Stimulated activated CD8-positive, alpha-beta memory T cell treated with anti-CD3 and anti-CD28 coated beads, Interleukin-15, amount 100 ng/mL, for 1 hour (primary cell): Measurements from ENCODE around the gene IBA57.

Source experiments
- DNase-seq: peaks from one replicate; pipeline ENCODE4 v3.0.0-alpha.2; 2020; ENCODE audit warnings: low read depth

IBA57 gene

DNA sequence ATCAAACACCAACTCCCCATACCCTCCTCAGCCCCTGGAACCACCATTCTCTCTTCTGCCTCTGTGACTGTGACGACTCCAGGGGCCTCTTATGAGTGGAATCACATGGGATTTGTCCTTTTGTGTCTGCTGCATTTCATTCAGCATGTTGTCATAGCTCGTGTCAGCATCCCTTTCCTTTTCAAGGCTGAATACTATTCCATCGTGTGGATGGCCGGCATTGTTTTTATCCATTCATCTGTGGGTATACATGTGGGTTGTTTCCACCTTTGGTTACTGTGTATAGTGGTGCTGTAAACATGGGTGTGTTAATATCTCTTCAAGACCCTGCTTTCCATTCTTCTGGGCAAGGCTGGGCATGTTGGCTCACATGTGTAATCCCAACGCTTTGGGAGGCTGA, 25.2 kb downstream of the IBA57 start:
- no peak for DNase-seq

DNA sequence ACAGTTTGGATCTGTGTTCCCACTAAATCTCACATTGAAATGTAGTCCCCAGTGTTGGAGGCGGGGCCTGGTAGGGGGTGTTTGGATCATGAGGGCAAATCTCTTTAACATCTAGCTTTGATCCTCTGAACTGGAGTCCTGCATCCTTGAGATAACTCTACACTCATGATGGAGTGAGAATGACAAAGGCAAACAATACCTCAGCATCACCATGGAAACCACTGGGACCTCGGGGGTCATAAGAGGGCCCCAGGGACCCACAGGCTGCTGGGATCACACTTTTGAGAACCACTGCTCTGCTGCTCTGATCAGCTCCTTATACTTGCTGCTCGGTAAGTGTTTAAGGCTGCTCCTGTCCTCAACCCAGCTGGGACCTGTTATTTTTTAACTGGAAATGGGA, 28.8 kb downstream of the IBA57 start:
- DNase-seq: no peak

DNA sequence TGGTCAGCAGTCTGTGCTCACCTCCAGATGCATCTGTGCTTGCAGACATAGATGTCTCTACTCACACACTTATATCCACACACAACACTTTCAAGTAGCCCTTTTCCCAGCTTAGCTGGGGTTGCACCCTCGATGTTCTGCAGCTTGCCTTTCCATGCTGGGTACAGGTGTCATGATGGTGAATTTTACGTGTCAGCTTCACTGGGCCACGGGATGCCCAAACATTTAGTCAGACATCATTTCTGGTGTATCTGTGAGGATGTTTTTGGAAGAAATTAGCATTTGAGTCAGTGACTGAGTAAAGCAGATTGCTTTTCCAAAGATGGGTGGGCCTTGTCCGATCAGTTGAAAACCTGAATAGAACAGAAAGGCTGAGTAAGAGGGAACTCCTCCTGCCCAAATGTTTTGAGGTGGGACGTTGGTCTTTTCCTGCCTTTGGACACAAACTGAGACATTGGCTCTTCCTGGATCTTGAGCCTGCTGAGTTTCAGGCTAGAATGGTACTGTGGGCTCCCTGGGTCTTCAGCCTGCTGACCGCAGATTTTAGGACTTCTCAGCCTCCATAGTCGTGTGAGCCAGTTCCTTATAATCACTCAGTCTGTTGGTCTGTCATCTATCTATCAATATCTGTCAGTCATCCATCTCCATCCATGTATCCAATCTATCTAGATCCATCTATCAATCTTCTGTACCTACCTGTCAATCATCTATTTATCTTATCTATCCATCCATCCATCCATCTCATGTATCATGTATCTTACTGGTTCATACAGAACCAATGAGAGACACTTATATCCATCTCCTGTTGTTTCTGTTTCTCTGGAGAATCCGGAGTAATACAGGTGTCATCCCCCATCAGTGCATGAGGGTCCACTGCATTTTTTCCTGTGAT, 29.6 kb downstream of the IBA57 start:
- DNase-seq: no peak

DNA sequence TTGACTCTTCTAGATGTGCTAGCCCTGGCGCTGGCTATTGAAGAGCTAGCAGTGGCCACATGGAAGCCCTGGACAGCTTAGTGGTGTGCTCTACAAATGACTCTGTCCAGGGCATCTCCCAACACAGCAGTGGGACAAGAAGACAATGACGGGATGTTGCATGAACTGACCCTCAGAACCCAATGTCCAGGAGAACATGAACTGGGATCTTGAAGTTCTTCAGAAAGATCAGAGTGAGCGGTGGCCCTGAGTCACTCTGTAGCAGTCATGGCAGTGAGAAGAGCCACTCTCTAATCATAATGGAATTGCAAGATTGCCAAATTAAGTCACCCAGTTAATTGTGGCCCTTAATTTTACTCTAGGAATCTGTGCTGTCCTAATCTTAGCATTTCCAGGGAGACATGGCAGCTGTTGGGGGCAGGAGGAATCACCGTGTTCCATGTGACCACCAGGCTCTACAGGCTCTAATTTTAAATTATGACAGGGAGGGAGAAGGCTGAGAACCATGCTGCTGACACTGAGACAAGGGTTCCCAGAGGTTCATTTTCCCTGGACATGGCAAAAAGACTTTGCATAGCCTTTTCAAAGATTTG, 32.0 kb downstream of the IBA57 start:
- no peak for DNase-seq

DNA sequence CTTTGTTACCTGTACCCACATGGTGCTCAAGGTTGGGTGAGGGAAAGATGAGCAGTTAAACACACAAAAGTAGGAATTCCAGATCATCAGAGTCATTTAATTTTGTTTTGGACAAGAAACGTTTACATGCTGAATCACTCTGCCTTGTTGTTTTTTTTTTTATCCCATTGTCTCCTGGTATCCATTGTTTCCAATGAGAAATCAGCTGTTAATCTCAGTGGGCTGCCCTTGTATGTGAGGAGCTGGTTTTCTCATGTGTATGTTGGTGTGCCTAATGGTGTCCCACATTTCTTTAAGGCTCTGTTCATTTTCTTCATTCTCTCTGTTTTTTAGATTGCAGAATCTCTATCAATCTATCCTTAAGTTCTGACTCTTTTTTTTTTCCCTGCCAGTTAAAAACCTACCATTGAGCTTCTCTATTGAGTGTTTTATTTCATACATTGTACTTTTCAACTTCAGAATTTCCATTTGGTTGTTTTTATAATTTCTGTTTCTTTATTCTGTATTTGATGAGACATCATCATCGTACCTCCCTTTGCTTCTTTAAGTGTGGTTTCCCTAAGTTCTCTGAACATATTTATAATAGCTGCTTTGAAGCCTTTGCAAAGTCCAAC, 33.5 kb downstream of the IBA57 start:
- no peak for DNase-seq

DNA sequence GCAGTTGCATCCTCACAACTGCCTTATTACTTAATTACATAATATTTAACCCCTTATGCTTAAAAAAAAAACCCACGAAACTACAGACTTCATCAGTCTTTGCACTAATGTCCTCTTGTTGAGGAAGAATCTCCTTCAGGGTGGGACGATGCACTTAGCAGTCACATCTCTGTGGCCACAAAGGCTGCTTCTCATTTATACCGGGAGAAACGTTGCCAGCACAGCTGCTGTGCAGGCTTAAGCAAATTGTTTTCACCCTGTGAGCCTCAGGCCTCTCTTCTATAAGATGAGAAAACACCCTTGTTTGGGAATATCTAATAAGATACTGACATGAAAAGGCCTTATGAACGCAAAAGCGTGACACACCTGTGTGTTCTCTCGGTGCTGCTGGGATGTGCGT, 39.4 kb downstream of the IBA57 start:
- DNase-seq: no peak

DNA sequence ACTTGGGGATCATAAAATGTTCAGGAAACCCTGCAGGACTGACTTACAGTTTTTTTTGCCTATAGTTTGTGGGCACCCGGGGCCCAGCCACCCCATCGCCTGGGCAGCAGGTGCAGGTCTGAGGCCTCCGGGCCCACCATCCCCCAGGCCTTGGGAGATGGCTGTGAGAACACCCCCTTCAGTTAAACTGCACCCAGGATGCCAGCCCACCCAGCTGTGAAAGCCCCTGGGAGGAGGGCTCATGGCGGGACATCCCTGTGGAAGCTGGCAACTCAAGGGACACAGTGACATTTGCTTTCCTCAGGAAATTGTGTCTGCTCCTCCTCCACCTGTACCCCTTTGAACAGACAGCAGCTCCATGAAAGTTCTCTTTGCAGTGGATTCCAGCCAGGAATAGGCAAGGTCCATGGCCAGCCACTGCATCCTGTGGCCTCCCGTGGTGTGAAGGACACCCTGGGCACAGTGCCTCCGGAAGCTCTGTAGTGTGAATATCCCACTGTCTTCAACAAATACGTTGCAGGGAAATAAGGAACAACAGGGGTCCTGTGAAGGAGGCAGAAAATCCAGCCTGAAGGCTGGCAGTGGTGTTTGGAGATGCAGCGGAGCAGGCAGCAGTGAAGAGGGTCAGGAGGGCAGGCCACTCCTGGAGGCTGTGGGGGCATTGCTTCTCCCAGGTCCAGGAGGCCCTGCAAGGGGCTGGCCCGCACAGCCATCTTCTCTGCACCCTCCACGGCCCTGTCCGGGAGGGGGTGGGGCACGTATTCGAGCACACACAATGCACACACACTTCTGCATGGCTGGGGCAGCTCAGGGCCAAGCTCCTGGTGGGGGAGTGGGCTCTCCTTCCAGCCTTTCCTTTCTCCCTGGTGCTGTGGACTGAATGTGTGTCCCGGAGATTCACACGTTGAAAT, 40.2 kb downstream of the IBA57 start:
- no peak for DNase-seq

DNA sequence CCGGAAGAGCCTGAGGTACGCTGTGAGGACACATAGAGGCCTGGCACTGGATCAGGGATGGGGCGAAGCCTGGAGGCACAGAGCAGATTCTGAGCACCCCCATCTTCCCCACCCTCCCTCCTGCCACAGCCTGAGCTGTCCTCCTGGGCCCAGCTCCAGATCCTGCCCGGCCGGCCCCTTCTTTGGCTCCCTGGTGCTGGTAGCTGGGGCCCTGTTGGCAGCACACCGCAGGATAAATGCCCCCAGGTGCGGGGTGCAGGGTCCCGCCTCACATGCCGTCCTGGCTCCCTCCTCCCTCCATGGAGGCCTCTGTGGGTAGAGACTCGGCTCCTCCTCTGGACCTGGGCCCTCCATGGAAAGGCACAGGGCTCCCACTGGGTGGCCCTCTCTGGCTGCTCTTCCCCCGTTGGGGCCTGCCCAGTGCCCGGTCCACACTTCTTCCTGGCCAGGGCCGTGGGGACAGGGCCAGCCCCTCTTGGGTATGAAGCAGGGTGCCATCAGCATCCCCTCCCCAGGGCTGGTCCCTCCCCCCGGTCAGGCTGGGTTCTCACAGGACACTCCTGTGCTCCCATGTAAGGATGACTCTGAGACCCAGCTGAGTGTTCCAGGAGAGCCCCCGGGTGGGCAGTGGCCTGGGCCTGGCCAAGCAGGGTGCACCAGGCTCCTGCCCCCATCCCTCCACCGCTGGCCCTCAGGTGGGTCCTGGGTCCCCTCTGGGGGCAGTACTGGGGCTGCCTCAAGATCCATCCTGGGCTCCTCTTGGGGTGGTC, 41.2 kb downstream of the IBA57 start:
- DNase-seq: no peak

DNA sequence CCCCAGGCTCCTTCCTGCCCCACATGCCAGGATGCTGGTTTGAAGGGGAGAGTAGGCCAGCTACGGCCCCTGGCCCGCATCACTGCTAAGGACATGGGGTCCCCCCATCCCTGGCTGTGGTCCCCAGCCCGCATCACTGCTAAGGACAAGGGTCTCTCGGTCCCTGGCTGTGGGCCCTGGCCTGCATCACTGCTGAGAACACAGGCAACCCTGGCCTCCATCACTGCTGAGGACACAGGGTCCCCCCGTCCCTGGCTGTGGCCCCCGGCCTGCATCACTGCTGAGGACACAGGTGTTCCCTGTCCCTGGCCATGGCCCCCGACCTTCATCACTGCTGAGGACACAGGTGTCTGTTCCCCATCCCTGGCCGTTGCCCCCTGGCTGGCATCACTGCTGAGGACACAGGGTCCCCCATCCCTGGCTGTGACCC, 41.8 kb downstream of the IBA57 start:
- DNase-seq: no peak

DNA sequence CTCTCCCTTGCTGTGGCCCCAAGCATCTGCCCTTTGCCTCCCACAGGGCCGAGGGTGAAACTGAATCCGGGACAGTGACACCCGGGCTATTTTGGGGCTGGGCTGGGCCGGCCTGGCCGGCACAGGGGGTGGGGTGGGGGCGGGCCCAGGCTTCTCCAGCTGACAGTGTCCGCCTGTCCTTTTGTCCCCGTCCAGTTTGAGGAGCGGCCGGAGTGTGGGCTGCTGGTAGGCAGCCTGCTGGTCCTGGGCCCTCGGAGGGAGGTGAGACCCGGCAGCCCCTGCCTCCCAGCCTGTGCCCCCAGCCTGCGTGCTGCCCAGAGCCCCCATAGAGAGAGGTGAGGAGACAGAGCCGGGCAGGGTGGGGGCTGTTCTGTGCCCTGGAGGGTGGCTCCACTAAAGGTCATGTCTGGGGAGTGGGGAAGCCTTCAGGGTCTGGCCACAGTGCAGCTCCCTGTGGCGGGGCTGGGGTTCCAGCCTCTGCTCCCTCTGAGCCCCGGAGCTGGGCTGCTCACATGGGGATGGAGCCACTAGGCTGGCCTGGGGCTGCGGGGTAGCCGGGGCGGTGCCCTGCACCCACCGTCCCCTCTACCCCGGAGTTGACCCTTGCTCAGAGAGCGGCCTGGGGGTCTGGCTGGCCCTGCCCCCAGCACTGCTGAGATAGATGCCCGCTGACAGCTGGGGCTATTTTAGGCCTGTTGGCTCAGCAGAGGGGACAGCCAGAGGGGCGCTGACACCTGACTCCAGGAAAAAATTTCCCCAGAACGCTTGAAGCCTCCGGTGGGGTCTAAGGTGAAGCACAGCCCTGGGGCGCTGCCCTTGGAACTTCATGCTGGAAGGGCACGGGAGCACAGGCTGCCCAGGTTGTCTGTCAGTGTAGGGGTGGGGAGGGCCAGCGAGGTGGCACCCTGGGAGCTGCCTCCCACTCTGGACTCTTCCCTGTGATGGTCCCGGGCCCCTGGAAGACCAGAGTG, 42.5 kb downstream of the IBA57 start, which contains the start of gene OBSCN:
Gene OBSCN (plus strand): TSS at position 194 of the 971 bp plus-strand sequence. CDS start 3,740 bp downstream, outside the sequence.
- no peak for DNase-seq

DNA sequence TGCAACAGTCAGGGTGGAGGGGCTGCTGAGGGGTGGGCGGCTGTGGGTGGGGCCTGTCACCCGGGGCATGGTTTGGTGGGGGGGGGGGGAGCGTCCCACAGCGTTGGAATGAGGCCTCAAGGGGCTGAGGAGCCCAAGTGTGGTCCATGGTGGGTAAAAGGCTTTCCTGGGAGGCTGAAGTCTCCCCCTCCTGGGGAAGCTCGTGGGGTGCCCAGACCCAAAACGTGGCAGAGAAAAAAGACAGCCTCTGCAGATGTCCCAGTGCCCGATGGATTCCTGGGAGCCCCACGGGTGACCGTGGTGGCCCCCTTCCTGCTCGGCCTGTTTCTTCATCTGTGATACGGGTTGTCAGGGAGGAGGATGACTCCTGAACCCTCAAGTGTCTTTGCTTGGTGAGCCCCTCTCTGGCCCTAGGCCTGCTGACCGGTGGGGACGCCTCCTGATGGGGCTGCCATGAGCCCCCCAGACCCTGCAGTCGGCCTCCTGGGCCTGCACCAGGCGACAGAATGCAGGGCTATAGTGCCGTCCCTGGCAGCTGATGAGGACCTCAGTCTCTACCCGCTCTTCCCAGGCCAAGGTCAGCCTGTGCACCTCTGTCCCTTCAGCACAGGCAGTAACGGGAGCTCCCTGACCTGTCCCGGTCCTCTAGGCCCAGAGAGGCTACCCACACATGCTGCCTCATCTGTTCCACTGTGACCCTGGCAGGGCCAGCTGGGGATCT, 43.4 kb downstream of the IBA57 start:
- DNase-seq: no peak

DNA sequence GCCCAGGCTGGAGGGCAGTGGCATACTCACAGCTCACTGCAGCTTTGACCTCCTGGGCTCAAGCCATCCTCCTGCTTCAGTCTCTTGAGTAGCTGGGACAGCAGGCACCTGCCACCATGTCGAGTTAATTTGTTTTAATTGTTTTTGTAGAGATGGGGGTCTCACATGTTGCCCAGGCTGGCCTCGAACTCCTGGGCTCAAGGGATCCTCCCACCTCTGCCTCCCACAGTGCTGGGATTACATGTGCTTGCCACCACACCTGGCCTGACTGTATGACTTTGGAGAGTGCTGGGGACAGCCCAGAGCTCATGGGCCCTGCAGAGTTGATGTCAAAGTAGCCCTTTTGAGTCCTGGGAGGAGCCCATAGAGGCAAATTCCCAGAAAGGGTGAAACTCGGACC, 44.1 kb downstream of the IBA57 start:
- no peak for DNase-seq

DNA sequence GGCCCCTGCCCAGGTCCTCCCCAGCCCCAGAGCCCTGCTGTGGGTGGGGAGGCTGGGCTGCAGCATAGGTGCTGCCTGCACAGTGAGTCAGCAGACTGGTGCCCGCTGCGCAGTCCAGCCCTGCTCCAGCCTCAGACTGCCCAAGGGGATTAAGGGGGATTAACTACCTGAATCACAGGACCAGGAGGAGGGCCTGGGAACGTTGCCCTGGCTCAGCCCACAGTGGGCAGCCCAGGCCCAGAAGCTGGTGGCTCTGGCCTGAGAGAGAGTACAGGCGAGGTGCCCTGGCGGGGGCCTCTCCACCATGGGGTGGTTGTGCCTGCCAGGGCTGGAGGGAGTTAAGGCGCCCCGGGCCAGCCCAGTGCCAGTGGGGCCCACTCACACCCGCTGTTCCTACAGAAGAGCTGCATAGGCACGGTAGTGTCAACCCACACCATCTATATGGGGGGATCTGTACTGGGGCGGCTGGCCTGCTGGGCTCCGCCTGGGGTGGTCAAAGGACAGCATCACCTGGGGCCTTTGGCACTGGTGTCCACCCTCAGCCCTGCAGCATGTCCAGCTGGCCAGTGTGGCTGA, 44.6 kb downstream of the IBA57 start:
- DNase-seq: no peak

DNA sequence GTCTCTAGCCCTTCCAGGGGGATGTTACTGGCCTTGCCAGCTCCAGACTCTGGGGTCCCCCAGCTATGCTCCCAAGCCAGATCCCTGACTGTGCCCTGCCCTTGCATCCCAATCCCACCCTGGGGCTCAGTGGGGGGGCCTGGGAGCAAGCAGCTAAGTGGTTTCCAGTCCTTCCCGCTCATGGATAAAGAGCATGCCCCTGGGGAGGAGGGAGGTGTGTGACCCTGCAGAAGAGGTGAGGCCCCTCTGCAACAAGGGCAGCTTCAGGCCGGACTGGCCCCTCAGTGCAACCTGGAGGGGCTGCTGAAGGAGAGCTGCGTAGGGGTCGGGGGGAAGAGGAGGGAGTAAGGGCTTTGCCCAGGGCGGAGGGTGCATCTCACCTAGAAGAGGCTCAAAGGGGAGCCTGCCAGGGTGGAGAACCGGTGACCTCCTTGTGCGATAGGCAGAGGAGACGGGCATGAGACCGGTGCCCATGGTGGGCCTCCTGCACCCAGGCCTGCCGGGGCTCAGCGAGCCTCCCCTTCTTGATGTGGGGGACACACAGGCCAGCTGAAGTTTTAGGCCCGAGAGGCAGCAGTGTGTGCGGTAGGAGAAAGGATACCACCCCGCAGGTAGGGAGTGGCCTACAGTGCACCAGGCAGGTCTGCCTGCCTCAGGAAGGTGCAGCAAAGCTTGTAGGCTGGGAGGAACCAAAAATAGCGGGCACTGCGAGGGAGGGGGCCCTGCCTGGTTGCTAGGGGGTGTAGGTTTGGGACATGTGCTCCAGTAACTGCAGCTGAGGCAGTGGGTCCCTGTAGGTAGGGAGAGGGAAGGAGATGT, 45.3 kb downstream of the IBA57 start:
- no peak for DNase-seq

DNA sequence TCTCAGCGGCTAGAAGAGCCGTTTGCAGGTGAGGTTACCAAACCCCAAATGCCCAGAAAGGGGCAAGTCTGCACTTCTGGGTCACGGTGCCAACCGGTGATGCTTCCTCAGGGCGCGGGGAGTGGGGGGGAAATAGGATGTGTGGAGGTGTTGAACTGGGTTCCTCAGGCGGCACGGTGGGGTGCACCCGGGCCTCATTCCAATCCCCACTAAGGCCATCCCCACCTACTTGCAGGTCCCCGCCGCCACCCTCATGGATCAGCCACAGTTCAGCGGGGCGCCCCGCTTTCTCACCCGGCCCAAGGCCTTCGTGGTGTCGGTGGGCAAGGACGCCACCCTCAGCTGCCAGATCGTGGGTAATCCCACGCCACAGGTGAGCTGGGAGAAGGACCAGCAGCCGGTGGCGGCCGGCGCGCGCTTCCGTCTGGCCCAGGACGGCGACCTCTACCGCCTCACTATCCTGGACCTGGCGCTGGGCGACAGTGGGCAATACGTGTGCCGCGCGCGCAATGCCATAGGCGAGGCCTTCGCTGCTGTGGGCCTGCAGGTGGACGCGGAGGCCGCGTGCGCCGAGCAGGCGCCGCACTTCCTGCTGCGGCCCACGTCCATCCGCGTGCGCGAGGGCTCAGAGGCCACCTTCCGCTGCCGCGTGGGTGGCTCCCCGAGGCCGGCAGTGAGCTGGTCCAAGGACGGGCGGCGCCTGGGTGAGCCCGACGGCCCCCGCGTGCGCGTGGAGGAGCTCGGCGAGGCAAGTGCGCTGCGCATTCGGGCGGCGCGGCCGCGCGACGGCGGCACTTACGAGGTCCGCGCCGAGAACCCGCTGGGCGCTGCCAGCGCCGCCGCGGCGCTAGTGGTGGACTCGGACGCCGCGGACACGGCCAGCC, 46.2 kb downstream of the IBA57 start:
- no peak for DNase-seq

DNA sequence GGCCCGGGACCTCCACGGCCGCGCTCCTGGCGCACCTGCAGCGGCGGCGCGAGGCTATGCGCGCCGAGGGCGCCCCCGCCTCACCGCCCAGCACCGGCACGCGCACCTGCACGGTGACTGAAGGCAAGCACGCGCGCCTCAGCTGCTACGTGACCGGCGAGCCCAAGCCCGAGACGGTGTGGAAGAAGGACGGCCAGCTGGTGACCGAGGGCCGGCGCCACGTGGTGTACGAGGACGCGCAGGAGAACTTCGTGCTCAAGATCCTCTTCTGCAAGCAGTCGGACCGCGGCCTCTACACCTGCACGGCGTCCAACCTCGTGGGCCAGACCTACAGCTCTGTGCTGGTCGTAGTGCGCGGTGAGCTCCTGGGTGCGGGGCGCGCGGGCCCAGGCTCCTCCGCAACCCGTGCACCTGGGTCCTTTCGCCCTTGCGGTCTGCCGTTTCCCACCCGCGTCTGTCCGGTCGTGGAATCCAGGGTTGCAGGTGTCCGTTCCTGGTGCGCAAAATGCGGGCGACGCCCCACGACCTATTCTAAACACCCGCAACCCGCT, 46.9 kb downstream of the IBA57 start:
- no peak for DNase-seq
